Parathyroid adenoma (tissue), 2 donors: ENCODE measurements around the gene DCUN1D2.
"Not testable (repeated sequence)": the region's sequence is repeated elsewhere in the genome, so short reads cannot be mapped to it uniquely, and the experiment has no call there.

ENCODE experiments used
- H2AFZ ChIP-seq: fragments of 300-600 bp; sonication (generic); one replicate; pipeline ENCODE4 v1.7.0; 2017; ENCODE audit warnings: antibody characterized with exemption, mild to moderate bottlenecking
- H3K27ac ChIP-seq: fragments of 300-600 bp; sonication (generic); one replicate; pipeline ENCODE4 v1.7.0; 2017
- H3K27me3 ChIP-seq: fragments of 300-600 bp; sonication (generic); one replicate; pipeline ENCODE4 v1.7.0; 2017; ENCODE audit warnings: low read length; ENCODE audit not compliant: control insufficient read depth, insufficient read depth
- H3K36me3 ChIP-seq: fragments of 300-600 bp; sonication (generic); one replicate; pipeline ENCODE4 v1.7.0; 2017; ENCODE audit warnings: low read length; ENCODE audit not compliant: control insufficient read depth, insufficient read depth
- H3K4me1 ChIP-seq: fragments of 300-600 bp; sonication (generic); one replicate; pipeline ENCODE4 v1.7.0; 2017; ENCODE audit warnings: control low read depth
- H3K4me2 ChIP-seq: fragments of 300-600 bp; sonication (generic); one replicate; pipeline ENCODE4 v1.7.0; 2017; ENCODE audit warnings: low read length
- H3K4me3 ChIP-seq: fragments of 300-600 bp; sonication (generic); one replicate; pipeline ENCODE4 v1.7.0; 2017; ENCODE audit warnings: low read depth, low read length
- H3K79me2 ChIP-seq: fragments of 300-600 bp; sonication (generic); one replicate; pipeline ENCODE4 v1.7.0; 2017; ENCODE audit warnings: control low read depth
- H3K9ac ChIP-seq: fragments of 300-600 bp; sonication (generic); one replicate; pipeline ENCODE4 v1.7.0; 2017; ENCODE audit warnings: mild to moderate bottlenecking
- H3K9me3 ChIP-seq: fragments of 300-600 bp; sonication (generic); one replicate; pipeline ENCODE4 v1.7.0; 2017; ENCODE audit warnings: low read length; ENCODE audit not compliant: control insufficient read depth
- TF ChIP-seq, protein P1 (sequence below): fragments of 300-600 bp; sonication (generic); IDR thresholded peaks from one replicate; pipeline ENCODE4 v1.7.0; 2017; ENCODE audit warnings: antibody characterized with exemption, mild to moderate bottlenecking
- donor health status: primary hyperparathyroidism.

DCUN1D2 gene

DNA sequence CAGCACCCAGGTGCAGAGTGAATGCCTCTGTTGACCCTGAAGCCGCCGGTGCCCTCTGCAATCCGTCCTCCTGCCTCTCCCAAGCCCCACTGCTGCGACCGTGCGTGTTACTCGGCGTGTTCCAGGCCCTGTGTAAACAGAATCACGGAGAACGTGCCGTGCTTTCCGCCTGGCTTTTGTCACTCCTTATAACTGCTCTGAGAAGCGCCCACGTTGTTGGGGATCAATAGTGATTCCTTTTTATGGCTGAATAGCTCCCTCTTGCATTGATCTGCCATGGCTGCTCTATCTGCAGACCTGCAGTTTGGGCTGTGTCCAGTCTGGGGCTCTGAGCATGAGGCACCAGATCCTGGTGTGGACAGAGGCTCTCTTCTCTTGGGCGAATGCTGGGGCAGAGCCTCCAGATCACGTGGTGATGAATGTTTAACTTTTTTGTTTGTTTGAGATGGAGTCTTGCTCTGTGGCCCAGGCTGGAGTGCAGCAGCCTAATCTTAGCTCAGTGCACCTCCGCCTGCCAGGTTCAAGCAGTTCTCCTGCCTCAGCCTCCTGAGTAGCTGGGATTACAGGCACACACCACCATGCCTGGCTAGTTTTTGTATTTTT, 53.0 kb downstream of the DCUN1D2 start:
- Histone ChIP-seq H3K4me2 (no peak overlapping the region), H2AFZ (no peak overlapping the region), H3K9ac (no peak overlapping the region), H3K27ac (no peak overlapping the region), H3K36me3 (no peaks in the 10 kb centered on the region), H3K27me3 (no peaks in the 10 kb centered on the region), H3K79me2 (no peaks in the 10 kb centered on the region), H3K4me3 (no peak overlapping the region), H3K4me1 (no peaks in the 10 kb centered on the region), H3K9me3 (no peaks in the 10 kb centered on the region)
- TF ChIP-seq, protein P1, sequence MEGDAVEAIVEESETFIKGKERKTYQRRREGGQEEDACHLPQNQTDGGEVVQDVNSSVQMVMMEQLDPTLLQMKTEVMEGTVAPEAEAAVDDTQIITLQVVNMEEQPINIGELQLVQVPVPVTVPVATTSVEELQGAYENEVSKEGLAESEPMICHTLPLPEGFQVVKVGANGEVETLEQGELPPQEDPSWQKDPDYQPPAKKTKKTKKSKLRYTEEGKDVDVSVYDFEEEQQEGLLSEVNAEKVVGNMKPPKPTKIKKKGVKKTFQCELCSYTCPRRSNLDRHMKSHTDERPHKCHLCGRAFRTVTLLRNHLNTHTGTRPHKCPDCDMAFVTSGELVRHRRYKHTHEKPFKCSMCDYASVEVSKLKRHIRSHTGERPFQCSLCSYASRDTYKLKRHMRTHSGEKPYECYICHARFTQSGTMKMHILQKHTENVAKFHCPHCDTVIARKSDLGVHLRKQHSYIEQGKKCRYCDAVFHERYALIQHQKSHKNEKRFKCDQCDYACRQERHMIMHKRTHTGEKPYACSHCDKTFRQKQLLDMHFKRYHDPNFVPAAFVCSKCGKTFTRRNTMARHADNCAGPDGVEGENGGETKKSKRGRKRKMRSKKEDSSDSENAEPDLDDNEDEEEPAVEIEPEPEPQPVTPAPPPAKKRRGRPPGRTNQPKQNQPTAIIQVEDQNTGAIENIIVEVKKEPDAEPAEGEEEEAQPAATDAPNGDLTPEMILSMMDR, result no peak

DNA sequence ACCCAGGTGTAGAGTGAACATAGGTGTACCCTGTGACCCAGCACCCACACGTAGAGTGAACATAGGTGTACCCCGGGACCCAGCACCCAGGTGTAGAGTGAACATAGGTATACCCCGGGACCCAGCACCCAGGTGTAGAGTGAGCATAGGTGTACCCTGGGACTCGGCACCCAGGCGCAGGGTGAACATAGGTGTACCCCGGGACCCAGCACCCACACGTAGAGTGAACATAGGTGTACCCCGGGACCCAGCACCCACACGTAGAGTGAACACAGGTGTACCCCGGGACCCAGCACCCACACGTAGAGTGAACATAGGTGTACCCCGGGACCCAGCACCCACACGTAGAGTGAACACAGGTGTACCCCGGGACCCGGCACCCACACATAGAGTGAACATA, 53.6 kb downstream of the DCUN1D2 start:
- not testable (repeated sequence) for H3K9ac ChIP-seq, H3K27ac ChIP-seq, H3K36me3 ChIP-seq, H3K4me2 ChIP-seq, H3K4me1 ChIP-seq, H3K27me3 ChIP-seq, H3K4me3 ChIP-seq, H2AFZ ChIP-seq, H3K9me3 ChIP-seq, H3K79me2 ChIP-seq

DNA sequence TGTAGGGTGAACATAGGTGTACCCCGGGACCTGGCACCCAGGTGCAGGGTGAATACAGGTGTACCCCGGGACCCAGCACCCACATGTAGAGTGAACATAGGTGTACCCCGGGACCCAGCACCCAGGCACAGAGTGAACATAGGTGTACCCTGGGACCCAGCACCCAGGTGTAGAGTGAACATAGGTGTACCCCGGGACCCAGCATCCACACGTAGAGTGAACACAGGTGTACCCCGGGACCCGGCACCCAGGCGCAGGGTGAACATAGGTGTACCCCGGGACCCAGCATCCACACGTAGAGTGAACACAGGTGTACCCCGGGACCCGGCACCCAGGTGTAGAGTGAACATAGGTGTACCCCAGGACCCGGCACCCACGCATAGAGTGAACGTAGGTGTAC, 54.6 kb downstream of the DCUN1D2 start:
- H3K4me1 ChIP-seq, H3K4me2 ChIP-seq, H3K4me3 ChIP-seq, H3K9me3 ChIP-seq, H3K27me3 ChIP-seq, H3K9ac ChIP-seq, H3K79me2 ChIP-seq, H3K36me3 ChIP-seq, H3K27ac ChIP-seq, H2AFZ ChIP-seq: not testable (repeated sequence)

DNA sequence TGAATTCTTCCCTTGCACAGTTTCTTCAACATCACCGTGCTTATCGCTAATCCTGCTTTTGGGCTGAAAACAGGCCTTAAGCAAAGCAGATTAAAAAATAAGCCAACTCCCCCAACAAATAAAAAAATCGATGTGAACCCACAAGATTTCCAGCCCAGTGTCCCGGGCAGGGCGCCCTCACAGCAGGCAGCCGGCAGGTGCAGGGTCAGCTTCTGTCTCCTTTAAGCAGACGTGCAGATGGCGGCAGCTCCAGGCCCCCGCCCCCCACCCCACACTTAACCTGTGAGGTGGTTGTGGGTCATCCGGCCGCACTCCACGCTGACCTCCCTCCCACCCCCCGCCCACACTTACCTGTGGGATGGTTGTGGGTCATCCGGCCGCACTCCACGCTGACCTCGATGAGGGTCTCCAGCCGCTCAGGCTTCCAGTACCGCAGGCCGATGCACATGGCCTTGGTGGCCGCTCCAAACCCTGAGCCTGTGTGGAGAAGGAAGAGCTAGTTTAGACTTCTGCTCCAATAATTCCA, 57.1 kb downstream of the DCUN1D2 start:
- Histone ChIP-seq H3K4me3 (no peak overlapping the region), H3K9me3 (no peaks in the 10 kb centered on the region), H3K27me3 (no peaks in the 10 kb centered on the region), H3K4me2 (no peak overlapping the region), H2AFZ (no peak overlapping the region), H3K36me3 (no peaks in the 10 kb centered on the region), H3K4me1 (no peaks in the 10 kb centered on the region), H3K27ac (no peak overlapping the region), H3K79me2 (no peaks in the 10 kb centered on the region), H3K9ac (no peak overlapping the region)
- TF ChIP-seq, protein P1, result no peak

DNA sequence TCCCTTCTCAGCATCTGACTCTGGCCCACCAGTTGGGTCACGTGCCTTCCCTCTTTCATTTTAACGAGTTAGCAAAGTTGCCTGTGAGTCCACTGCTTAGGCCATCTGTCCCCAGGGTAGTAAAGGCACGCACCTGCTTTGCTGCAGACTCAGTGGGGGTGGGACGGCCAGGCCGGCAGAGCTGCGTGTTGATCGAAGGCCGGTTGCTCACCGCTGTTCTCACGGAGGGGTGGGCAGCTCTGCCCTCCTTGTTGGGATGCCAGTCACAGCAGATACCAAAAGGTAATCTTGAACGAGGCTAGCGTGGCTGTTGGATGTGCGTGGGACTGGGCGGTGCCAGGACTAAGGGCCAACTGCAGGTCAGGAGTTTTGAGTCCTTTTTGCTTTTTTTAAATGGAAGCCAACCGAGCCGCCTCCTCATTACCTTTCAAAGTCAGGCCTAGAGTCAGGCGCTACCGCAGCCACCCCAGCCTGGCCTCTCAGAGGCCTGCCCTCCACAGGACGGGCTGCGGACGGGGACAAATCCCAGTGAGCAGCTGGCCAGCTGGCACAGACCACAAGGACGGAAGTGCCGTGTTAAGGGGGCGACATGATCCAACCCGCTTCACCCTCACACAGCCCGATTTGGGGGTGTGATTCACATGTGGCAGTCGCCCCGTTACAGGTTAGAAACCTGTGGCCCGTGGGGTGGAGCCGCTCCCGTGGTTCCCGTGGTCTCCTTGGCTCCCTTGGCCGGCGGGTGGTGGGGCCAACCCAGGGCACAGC, 57.8 kb downstream of the DCUN1D2 start:
- H3K4me1 ChIP-seq, result no peaks in the 10 kb centered on the region
- no peak overlapping the region for H3K4me2 ChIP-seq
- no peak overlapping the region for H3K27ac ChIP-seq
- H3K9me3 ChIP-seq, result no peaks in the 10 kb centered on the region
- H3K9ac ChIP-seq, result no peak overlapping the region
- no peak overlapping the region for H2AFZ ChIP-seq
- H3K27me3 ChIP-seq, result no peaks in the 10 kb centered on the region
- TF ChIP-seq, protein P1, result no peak
- no peak overlapping the region for H3K4me3 ChIP-seq
- H3K79me2 ChIP-seq, result no peaks in the 10 kb centered on the region
- H3K36me3 ChIP-seq, result no peaks in the 10 kb centered on the region
